Panc1 (cell line): ENCODE data around the gene ALDH1L2. TPM values are rescaled to one million over a fixed set of nuclear protein-coding genes. Genes with fewer than 3 reads are reported as not detected.
A peak's percentile ranks its signal among the peaks of the same experiment; 100 is the strongest.

ENCODE experiments used
- ATAC-seq: fragments of 200-7000 bp; cut with Tn5 transposase; 2 replicates; pipeline ENCODE4 v1.9.1; 2020; ENCODE audit warnings: mild to moderate bottlenecking, moderate library complexity
- BruUV-seq: library from RNA; stranded (reverse); fragments of 400-500 nt; replicated peaks from 2 replicates; lab custom pipeline; 2021; lab: Mats Ljungman, UMichigan
- CTCF ChIA-PET: fragments of 300-600 bp; sonication (Branson Sonifier 250); formaldehyde crosslinking; loops from one replicate; lab custom pipeline; 2022; ENCODE audit warnings: antibody characterized with exemption; lab: Charles Lee
- POLR2A ChIA-PET: fragments of 300-600 bp; sonication (Branson Sonifier 250); formaldehyde crosslinking; loops from one replicate; lab custom pipeline; 2022; ENCODE audit warnings: antibody characterized with exemption; lab: Charles Lee
- DNase-seq: peaks from one replicate; pipeline ENCODE4 v3.0.0-alpha.2; 2010; ENCODE audit warnings: low read depth, low spot score
- H3K27ac ChIP-seq: 2 replicates; pipeline ENCODE4 v1.5.1; 2011; ENCODE audit warnings: mild to moderate bottlenecking, low read length, inconsistent platforms
- H3K27me3 ChIP-seq: fragments of 200-500 bp; sonication (Bioruptor generic); 2 replicates; pipeline ENCODE4 v1.6.0; 2014; ENCODE audit warnings: low read length, inconsistent platforms; ENCODE audit not compliant: control insufficient read depth, insufficient read depth
- H3K36me3 ChIP-seq: fragments of 200-500 bp; sonication (Bioruptor generic); 2 replicates; pipeline ENCODE4 v1.5.1; 2014; ENCODE audit warnings: inconsistent platforms, mild to moderate bottlenecking, low read length, moderate library complexity; ENCODE audit not compliant: control insufficient read depth, insufficient read depth
- H3K4me1 ChIP-seq: 2 replicates; pipeline ENCODE4 v1.5.1; 2011; ENCODE audit warnings: inconsistent platforms, mild to moderate bottlenecking, low read length, moderate library complexity; ENCODE audit not compliant: control insufficient read depth, insufficient read depth
- H3K4me3 ChIP-seq, 2 experiments: 2 replicates each; pipeline ENCODE4 v1.5.1; 2011 to 2012; ENCODE audit warnings: low read depth in 2 of 2, low read length in 2 of 2, mild to moderate bottlenecking in 2 of 2, inconsistent platforms in 1 of 2, moderate library complexity in 1 of 2
- H3K9me3 ChIP-seq: fragments of 200-500 bp; sonication (Bioruptor generic); 2 replicates; pipeline ENCODE4 v1.5.1; 2014; ENCODE audit warnings: low read depth, mild to moderate bottlenecking, inconsistent platforms, low read length, moderate library complexity; ENCODE audit not compliant: control insufficient read depth, insufficient read depth
- CTCF ChIP-seq: fragments of 450-650 bp; IDR thresholded peaks from 2 replicates; pipeline ENCODE4 v1.5.1; 2017; ENCODE audit warnings: mild to moderate bottlenecking
- POLR2AphosphoS5 ChIP-seq: IDR thresholded peaks from 2 replicates; pipeline ENCODE4 v1.6.1; 2012; ENCODE audit warnings: mild to moderate bottlenecking, low read depth, low read length, moderate library complexity
- SIN3A ChIP-seq: IDR thresholded peaks from 2 replicates; pipeline ENCODE4 v1.6.1; 2012; ENCODE audit warnings: low read depth, mild to moderate bottlenecking, low read length, moderate library complexity, borderline replicate concordance; ENCODE audit not compliant: insufficient read depth
- TCF7L2 ChIP-seq: IDR thresholded peaks from 2 replicates; pipeline ENCODE4 v1.6.1; 2011; ENCODE audit warnings: mild to moderate bottlenecking, low read depth, low read length, inconsistent platforms
- in situ Hi-C: cut with HindIII; loops from 2 replicates; pipeline ENCODE4 v1.10.0; 2016; ENCODE audit warnings: low sequenced_read_pairs, low pct_unique_long_range_greater_than_20kb
- intact Hi-C: fragments of 100-400 bp; cut with micrococcal nuclease; formaldehyde crosslinking; loops from one replicate; pipeline ENCODE4 v1.10.0; 2022; ENCODE audit not compliant: unreplicated experiment
- total RNA-seq: library from RNA; stranded (reverse); gene quantifications from one replicate; pipeline ENCODE4 v1.2.1, GENCODE V29; 2021; ENCODE audit not compliant: unreplicated experiment
- TF ChIP-seq, protein P1 (sequence below), 2 experiments: IDR thresholded peaks; 2 replicates each; pipeline ENCODE4 v1.6.1; 2011 to 2012; ENCODE audit warnings: low read depth in 2 of 2, control low read depth in 1 of 2, low read length in 1 of 2, mild to moderate bottlenecking in 1 of 2, moderate library complexity in 1 of 2; ENCODE audit not compliant: insufficient read depth in 1 of 2

The ALDH1L2 gene
- total RNA-seq, 1 experiment from 2014 or later, result 2.2 TPM

- H3K9me3 ChIP-seq, result no peaks in the 10 kb centered on the region
- no peaks in the 10 kb centered on the region for H3K27me3 ChIP-seq
- in situ Hi-C loops, result no loop called here
- H3K4me1 ChIP-seq, result peaks cover 4% of the 10 kb centered on the region; the same call in 1 of the 2 replicates
- ChIA-PET POLR2A (no interaction called here), CTCF (no interaction called here)
- TF ChIP-seq CTCF (no peak), POLR2AphosphoS5 (no peak), SIN3A (no peak), TCF7L2 (no peak)
- TF ChIP-seq, protein P1, sequence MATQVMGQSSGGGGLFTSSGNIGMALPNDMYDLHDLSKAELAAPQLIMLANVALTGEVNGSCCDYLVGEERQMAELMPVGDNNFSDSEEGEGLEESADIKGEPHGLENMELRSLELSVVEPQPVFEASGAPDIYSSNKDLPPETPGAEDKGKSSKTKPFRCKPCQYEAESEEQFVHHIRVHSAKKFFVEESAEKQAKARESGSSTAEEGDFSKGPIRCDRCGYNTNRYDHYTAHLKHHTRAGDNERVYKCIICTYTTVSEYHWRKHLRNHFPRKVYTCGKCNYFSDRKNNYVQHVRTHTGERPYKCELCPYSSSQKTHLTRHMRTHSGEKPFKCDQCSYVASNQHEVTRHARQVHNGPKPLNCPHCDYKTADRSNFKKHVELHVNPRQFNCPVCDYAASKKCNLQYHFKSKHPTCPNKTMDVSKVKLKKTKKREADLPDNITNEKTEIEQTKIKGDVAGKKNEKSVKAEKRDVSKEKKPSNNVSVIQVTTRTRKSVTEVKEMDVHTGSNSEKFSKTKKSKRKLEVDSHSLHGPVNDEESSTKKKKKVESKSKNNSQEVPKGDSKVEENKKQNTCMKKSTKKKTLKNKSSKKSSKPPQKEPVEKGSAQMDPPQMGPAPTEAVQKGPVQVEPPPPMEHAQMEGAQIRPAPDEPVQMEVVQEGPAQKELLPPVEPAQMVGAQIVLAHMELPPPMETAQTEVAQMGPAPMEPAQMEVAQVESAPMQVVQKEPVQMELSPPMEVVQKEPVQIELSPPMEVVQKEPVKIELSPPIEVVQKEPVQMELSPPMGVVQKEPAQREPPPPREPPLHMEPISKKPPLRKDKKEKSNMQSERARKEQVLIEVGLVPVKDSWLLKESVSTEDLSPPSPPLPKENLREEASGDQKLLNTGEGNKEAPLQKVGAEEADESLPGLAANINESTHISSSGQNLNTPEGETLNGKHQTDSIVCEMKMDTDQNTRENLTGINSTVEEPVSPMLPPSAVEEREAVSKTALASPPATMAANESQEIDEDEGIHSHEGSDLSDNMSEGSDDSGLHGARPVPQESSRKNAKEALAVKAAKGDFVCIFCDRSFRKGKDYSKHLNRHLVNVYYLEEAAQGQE (IDR thresholded peaks at IDR 0.05; ENCODE audit: insufficient read depth in 1 of 2, low read depth in 2 of 2, low read length in 1 of 2), result no peak
- intact Hi-C loops, result no loop called here
- H3K4me3 ChIP-seq, result no peak overlapping the region
- DNase-seq (no peak), ATAC-seq (no peak)
- no peak overlapping the region for H3K27ac ChIP-seq
- no TSS peak for BruUV-seq
- H3K36me3 ChIP-seq, result no peaks in the 10 kb centered on the region
Measured at GRCh38 chr12:105102673-105103072, 18.4 kb upstream of the ALDH1L2 start.

DNA sequence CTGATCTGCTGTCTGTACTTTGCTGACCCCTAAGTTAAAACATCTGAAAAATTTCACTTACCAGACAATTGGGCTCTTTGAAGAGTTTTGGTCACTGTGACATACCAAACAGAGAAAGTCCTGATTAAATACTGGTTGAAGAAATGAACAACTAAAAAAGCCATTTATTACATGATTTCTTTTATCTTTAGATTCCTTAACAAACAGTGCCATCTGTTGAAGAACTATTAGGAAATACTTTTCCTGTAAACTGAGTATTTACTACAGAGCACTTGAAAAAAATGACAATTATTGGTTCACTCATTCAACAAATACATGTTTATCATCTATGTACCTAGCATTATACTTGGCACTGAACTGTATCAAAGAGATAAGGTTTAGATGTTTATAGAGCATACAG is 16.7 kb upstream of the ALDH1L2 start:
- Histone ChIP-seq H3K4me3 (no peak overlapping the region), H3K27me3 (no peaks in the 10 kb centered on the region), H3K36me3 (no peaks in the 10 kb centered on the region), H3K4me1 (no peaks in the 10 kb centered on the region), H3K9me3 (no peaks in the 10 kb centered on the region), H3K27ac (no peak overlapping the region)
- peak; percentile 27; the same call in 1 of the 2 replicates for TF ChIP-seq CTCF
- TF ChIP-seq POLR2AphosphoS5, result no peak
- POLR2A ChIA-PET, result no interaction called here
- CTCF ChIA-PET, result interaction anchor here (1.1 kb wide), 1 partner anchor 141 kb away, joined by 3 read pairs; no protein-coding TSS in a partner anchor
- DNase-seq, result no peak
- intact Hi-C loops (no loop called here), in situ Hi-C loops (no loop called here)
- BruUV-seq, result no TSS peak
- ATAC-seq, result no peak
